ENCODE measurements around the gene TMEM127.

TMEM127 gene

GRCh38 chr2:96213379-96213778 lies 52.4 kb downstream of the TMEM127 start:
- Mint-ChIP-seq H3K36me3 (ENCODE audit: low read depth) (no peaks in the 10 kb centered on the region), H3K27ac (no peak overlapping the region), H3K9me3 (no peaks in the 10 kb centered on the region), H3K27me3 (ENCODE audit: low read depth) (no peaks in the 10 kb centered on the region), H3K4me1 (ENCODE audit: low read depth) (peaks cover 11% of the 10 kb centered on the region), H3K4me3 (no peak overlapping the region)
- DNase-seq (ENCODE audit: low spot score) = no peak

DNA sequence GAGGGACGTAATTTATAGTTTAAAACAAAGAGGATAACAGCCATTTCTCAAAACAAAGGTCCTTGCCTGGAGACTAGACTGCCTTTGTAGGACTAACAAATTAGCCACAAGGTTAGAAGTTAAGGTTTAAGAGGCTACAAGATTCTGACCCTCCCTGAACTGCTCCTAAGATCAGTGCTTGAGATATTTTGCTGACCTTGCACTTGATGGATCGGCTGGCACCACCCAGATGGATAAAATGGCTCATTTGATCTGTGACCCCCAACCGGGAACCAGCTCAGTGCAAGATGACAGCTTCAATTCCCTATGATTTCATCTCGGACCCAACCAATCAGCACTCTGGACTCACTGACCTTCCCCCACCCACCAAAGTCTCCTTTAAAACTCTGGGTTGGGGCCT lies 53.5 kb downstream of the TMEM127 start:
- DNase-seq (ENCODE audit: low spot score) = no peak
- Mint-ChIP-seq H3K4me3 (no peak overlapping the region), H3K36me3 (ENCODE audit: low read depth) (peaks cover 4% of the 10 kb centered on the region), H3K27ac (no peak overlapping the region), H3K4me1 (ENCODE audit: low read depth) (peaks cover 11% of the 10 kb centered on the region), H3K27me3 (ENCODE audit: low read depth) (no peaks in the 10 kb centered on the region), H3K9me3 (no peaks in the 10 kb centered on the region)

DNA sequence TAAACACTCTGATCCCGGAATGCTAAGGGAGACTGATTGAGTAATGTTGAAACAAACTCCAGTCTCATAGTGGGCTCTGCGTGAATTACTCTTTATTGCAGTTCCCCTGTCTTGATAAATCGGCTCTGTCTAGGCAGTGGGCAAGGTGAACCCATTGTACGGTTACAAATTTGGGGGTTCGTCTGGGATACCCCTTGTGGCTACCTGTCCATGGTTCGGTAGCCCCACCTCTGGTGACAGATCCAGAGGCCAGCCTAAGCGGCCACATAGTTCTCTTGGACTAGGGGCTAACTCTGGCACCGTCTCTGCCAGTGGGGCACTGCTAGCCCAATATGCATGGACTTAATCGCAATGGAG lies 56.1 kb downstream of the TMEM127 start:
- DNase-seq (ENCODE audit: low spot score) = no peak
- H3K9me3 Mint-ChIP-seq = no peaks in the 10 kb centered on the region
- H3K4me3 Mint-ChIP-seq = peak overlapping the region; percentile 94
- H3K36me3 Mint-ChIP-seq (ENCODE audit: low read depth) = peaks cover 20% of the 10 kb centered on the region
- peaks cover 33% of the 10 kb centered on the region for H3K4me1 Mint-ChIP-seq (ENCODE audit: low read depth)
- no peaks in the 10 kb centered on the region for H3K27me3 Mint-ChIP-seq (ENCODE audit: low read depth)
- H3K27ac Mint-ChIP-seq = peak overlapping the region; percentile 79

- no peak for DNase-seq (ENCODE audit: low spot score)
- Mint-ChIP-seq H3K9me3 (no peaks in the 10 kb centered on the region), H3K27ac (peak overlapping the region; percentile 79), H3K27me3 (ENCODE audit: low read depth) (no peaks in the 10 kb centered on the region), H3K36me3 (ENCODE audit: low read depth) (peaks cover 20% of the 10 kb centered on the region), H3K4me1 (ENCODE audit: low read depth) (peaks cover 36% of the 10 kb centered on the region), H3K4me3 (peak overlapping the region; percentile 94)
These were observed 56.6 kb downstream of the TMEM127 start for GRCh38 chr2:96209011-96209728.

DNA sequence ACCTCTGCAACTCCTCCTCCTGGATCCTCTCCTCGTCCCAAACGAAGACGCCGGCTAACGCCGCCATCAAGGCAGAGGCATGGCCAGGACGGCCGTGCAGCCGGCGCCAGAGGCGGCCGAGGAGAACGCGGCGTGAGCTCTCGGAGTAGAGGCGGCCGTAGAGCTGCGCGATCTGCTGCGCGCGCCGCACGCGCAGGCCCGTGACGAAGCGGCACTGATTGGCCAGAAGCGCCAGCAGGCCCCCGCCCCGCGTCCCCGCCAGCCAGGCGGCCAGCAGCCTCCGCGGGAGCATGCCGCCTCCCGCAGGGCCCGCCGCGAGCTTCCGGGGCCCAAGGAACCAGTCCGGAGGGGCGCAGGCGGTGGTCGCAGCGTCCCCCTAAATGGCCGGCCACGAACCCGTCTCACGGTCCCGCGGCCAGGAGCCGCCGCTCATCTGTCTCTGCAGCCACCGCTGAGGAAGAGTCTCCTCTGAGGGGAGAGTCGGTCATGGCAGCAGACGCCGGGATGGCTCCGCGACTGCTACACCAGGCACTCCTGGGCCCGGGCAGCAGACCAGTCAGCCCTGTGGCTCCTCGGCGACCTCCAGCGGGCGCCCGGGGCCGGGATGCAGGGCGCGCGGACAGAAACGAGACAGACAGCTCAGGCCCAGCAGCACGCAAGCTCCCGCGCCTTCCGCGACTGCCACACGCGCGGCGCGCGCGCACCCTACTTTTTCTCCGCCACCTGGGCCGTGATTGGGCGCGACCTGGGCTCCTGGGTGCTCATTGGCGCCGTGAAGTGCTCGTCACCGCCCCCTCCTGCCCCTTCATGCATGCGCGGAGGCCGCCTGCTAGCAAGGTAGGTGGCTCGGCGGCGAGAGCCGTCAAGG lies 57.4 kb downstream of the TMEM127 start, which contains the start of gene STARD7:
Gene STARD7 (minus strand): TSS at position 685 of the 868 bp plus-strand sequence. CDS start 393 bp downstream, at position 292.
- peak; percentile 99 for DNase-seq (ENCODE audit: low spot score)
- no peaks in the 10 kb centered on the region for H3K27me3 Mint-ChIP-seq (ENCODE audit: low read depth)
- peak within 1 kb of the TSS; percentile 91 for H3K27ac Mint-ChIP-seq
- H3K36me3 Mint-ChIP-seq (ENCODE audit: low read depth) = peaks cover 23% of the 10 kb centered on the region
- H3K9me3 Mint-ChIP-seq = no peaks in the 10 kb centered on the region
- H3K4me3 Mint-ChIP-seq = peak within 1 kb of the TSS; percentile 94
- peaks cover 43% of the 10 kb centered on the region for H3K4me1 Mint-ChIP-seq (ENCODE audit: low read depth)

DNA sequence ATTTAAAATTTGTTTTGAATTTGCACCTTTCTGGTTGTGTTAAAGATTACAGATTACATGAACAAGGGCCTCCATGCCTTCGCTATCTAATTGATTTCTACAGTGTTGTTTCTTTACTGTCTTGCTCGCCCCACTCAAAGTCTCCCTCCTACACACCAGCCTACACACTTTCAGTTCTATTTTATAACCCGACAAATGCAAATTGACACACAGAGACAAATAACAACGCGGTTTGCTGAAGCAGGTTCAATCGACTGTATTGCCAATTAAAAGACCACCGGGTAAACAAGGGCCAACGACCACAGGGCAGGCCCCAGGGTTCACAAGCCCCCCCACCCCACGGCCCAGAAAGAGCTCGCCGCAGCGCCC lies 58.0 kb downstream of the TMEM127 start:
- Mint-ChIP-seq H3K27me3 (ENCODE audit: low read depth) (no peaks in the 10 kb centered on the region), H3K36me3 (ENCODE audit: low read depth) (peaks cover 25% of the 10 kb centered on the region), H3K4me3 (peak overlapping the region; percentile 94), H3K9me3 (no peaks in the 10 kb centered on the region), H3K4me1 (ENCODE audit: low read depth) (peaks cover 49% of the 10 kb centered on the region), H3K27ac (peak overlapping the region; percentile 91)
- peak; percentile 27 for DNase-seq (ENCODE audit: low spot score)

DNA sequence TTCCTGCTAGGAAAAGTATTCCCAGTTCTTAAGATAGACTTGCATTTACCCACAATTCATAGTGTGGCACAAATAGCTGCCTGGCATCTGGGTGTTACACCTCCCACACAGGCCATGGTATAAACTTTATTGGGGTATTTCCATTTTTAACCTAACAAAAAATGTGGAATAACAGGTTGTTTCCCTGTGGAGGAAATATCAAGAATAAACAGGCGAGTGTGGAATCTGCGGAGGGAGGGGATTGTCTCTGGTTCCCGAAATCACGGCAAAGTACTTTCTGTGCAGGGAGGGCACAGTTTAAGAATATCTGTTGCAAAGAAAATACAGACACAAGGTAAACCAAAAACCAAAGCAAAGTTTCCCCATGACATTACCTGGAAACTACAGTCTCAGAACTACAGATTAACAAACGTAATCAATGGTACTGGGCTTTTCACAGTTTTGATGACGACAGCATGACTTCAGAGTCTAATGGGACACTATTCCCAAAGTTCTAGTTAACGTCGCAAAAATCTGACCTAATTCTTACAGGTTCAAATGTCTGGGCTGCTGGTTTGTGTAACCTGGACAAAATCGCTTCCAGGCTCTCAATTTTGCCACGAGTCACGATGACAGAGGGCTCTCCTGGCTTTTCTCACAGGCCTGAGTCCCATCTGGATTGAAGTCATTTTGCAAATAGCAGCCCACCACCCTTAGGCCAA lies 58.6 kb downstream of the TMEM127 start:
- Mint-ChIP-seq H3K4me3 (peak overlapping the region; percentile 94), H3K4me1 (ENCODE audit: low read depth) (peaks cover 51% of the 10 kb centered on the region), H3K27me3 (ENCODE audit: low read depth) (no peaks in the 10 kb centered on the region), H3K9me3 (no peaks in the 10 kb centered on the region), H3K27ac (peak overlapping the region; percentile 91), H3K36me3 (ENCODE audit: low read depth) (peaks cover 25% of the 10 kb centered on the region)
- no peak for DNase-seq (ENCODE audit: low spot score)

DNA sequence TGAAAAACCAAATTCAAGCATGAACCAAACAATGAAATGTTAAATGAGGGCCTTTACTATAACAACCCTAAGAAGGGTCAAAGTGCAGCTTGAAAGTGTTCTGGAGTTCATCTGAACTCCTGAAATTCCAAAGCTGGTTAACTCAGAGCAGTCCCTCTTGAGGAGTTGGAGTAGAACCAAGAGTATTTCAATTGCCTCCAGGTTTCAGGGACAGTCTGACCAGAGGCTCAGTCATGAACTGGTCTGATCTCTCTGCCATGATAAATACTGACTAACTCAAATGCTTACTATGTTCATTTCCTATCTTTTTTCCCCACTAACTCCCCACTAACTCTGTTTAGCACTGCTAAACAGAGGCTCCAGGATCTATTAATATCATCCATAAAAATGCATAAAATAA lies 59.9 kb downstream of the TMEM127 start:
- no peak for DNase-seq (ENCODE audit: low spot score)
- H3K27ac Mint-ChIP-seq = peak overlapping the region; percentile 50
- H3K27me3 Mint-ChIP-seq (ENCODE audit: low read depth) = no peaks in the 10 kb centered on the region
- H3K4me3 Mint-ChIP-seq = peak overlapping the region; percentile 77
- H3K4me1 Mint-ChIP-seq (ENCODE audit: low read depth) = peaks cover 57% of the 10 kb centered on the region
- H3K36me3 Mint-ChIP-seq (ENCODE audit: low read depth) = peaks cover 25% of the 10 kb centered on the region
- H3K9me3 Mint-ChIP-seq = no peaks in the 10 kb centered on the region

DNA sequence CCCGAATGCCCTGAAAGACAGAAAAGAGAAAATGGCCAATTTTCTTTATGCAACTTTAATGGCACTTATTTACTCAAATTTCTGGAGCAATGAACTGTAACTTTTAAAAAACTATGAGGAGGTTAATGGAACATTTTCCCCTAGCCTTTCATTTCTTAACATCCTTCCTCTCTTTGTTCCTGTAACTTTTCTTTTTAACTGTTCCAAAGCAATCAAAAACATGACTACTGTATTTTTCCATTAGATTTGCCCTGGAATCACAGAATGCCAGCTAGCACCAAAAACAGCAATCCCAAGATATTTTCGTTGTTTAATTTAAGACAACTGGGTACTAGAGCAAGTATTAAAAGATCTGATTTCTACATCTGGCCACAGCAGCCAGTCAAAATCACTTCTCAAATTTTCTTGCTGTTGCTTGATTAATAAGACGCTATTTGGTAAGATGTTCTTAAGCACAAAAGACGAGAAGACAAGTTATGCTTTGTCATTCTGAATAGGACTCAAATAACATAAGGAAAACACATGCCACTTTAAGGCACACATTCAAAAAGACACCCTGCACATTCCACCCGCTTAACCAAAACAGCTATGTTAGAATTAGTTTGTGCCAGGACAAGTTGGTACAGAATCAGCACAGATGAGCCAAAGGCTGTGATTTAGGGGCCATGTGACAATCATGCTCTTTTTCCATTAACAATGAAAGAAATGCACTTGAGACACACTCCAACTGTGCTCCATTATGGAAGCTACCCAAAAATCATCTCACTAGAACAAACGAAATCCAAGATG lies 60.8 kb downstream of the TMEM127 start:
- peak overlapping the region; percentile 77 for H3K4me3 Mint-ChIP-seq
- peak overlapping the region; percentile 72 for H3K27ac Mint-ChIP-seq
- peaks cover 59% of the 10 kb centered on the region for H3K4me1 Mint-ChIP-seq (ENCODE audit: low read depth)
- DNase-seq (ENCODE audit: low spot score) = no peak
- peaks cover 28% of the 10 kb centered on the region for H3K36me3 Mint-ChIP-seq (ENCODE audit: low read depth)
- H3K27me3 Mint-ChIP-seq (ENCODE audit: low read depth) = no peaks in the 10 kb centered on the region
- H3K9me3 Mint-ChIP-seq = no peaks in the 10 kb centered on the region

- Mint-ChIP-seq H3K27ac (peak overlapping the region; percentile 80), H3K9me3 (no peaks in the 10 kb centered on the region), H3K4me1 (ENCODE audit: low read depth) (peaks cover 67% of the 10 kb centered on the region), H3K27me3 (ENCODE audit: low read depth) (no peaks in the 10 kb centered on the region), H3K4me3 (peak overlapping the region; percentile 80), H3K36me3 (ENCODE audit: low read depth) (peaks cover 31% of the 10 kb centered on the region)
- no peak for DNase-seq (ENCODE audit: low spot score)
These were observed 62.4 kb downstream of the TMEM127 start for GRCh38 chr2:96203130-96204028.

GRCh38 chr2:96202152-96202854 lies 63.5 kb downstream of the TMEM127 start:
- no peak for DNase-seq (ENCODE audit: low spot score)
- Mint-ChIP-seq H3K9me3 (no peaks in the 10 kb centered on the region), H3K27me3 (ENCODE audit: low read depth) (no peaks in the 10 kb centered on the region), H3K4me1 (ENCODE audit: low read depth) (peaks cover 71% of the 10 kb centered on the region), H3K27ac (no peak overlapping the region), H3K36me3 (ENCODE audit: low read depth) (peaks cover 30% of the 10 kb centered on the region), H3K4me3 (peak overlapping the region; percentile 24)

DNA sequence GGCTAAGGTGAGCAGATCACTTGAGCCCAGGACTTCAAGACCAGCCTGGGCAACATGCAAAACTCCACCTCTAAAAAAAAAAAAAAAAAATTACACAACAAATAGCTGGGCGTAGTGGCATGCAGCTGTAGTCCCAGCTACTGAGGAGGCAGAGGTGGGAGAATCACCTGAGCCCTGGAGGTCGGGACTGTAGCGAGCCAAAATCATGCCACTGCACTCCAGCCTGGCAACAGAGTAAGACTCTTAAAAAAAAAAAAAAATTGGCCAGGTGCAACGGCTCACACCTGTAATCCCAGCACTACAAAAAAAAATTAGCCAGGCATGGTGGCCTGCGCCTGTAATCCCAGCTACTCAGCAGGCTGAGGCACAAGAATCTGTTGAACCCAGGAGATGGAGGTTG lies 64.5 kb downstream of the TMEM127 start:
- DNase-seq (ENCODE audit: low spot score) = no peak
- Mint-ChIP-seq H3K27me3 (ENCODE audit: low read depth) (no peaks in the 10 kb centered on the region), H3K36me3 (ENCODE audit: low read depth) (peaks cover 25% of the 10 kb centered on the region), H3K4me1 (ENCODE audit: low read depth) (peaks cover 65% of the 10 kb centered on the region), H3K9me3 (no peaks in the 10 kb centered on the region), H3K4me3 (no peak overlapping the region), H3K27ac (no peak overlapping the region)

All from T-helper 2 cell treated with Interferon-gamma antibody and Interleukin-4, amounts not matched to agents 5 μg/mL and 100 μg/mL, for 36 hours (primary cell).